Activated naive CD4-positive, alpha-beta T cell treated with anti-CD3 and anti-CD28 coated beads for 36 hours (primary cell): ENCODE results near the gene FHOD1. TPM values are rescaled to one million over a fixed set of nuclear protein-coding genes. Genes with fewer than 3 reads are reported as not detected.

Experiments used
- CTCF ChIA-PET: fragments of 350-600 bp; sonication (Branson Sonifier 250); formaldehyde crosslinking; loops from one replicate; lab custom pipeline; 2021; ENCODE audit warnings: antibody characterized with exemption; lab: Charles Lee
- DNase-seq: peaks from one replicate; pipeline ENCODE4 v3.0.0-alpha.2; 2020
- H3K27ac Mint-ChIP-seq: one replicate; pipeline ENCODE4 v1.8.0; 2021; ENCODE audit warnings: mild to moderate bottlenecking, mixed read lengths
- H3K27me3 Mint-ChIP-seq: one replicate; pipeline ENCODE4 v1.8.0; 2021; ENCODE audit warnings: low read depth, mixed read lengths
- H3K36me3 Mint-ChIP-seq: one replicate; pipeline ENCODE4 v1.8.0; 2021; ENCODE audit warnings: low read depth, mixed read lengths
- H3K4me1 Mint-ChIP-seq: one replicate; pipeline ENCODE4 v1.8.0; 2021; ENCODE audit warnings: low read depth, mixed read lengths
- H3K4me3 Mint-ChIP-seq: one replicate; pipeline ENCODE4 v1.8.0; 2021; ENCODE audit warnings: mild to moderate bottlenecking, moderate library complexity, mixed read lengths
- H3K9me3 Mint-ChIP-seq: one replicate; pipeline ENCODE4 v1.8.0; 2021; ENCODE audit warnings: mixed read lengths
- intact Hi-C: fragments of 100-400 bp; cut with micrococcal nuclease; formaldehyde crosslinking; loops from one replicate; pipeline ENCODE4 v1.15.1; 2023
- total RNA-seq, 2 experiments: library from RNA; stranded (reverse); gene quantifications; one replicate each; pipeline ENCODE4 v1.2.3, GENCODE V29; 2021

Gene FHOD1
- total RNA-seq, 2 experiments from 2014 or later = 70.7 to 73.7 TPM

- Mint-ChIP-seq H3K27ac (no peak overlapping the region), H3K36me3 (peaks cover 3% of the 10 kb centered on the region), H3K27me3 (no peaks in the 10 kb centered on the region), H3K9me3 (no peaks in the 10 kb centered on the region), H3K4me1 (no peaks in the 10 kb centered on the region), H3K4me3 (no peak overlapping the region)
- DNase-seq = no peak
- intact Hi-C loops = no loop called here
- CTCF ChIA-PET = interaction anchor here (0.7 to 0.9 kb wide), 2 partner anchors 76 to 128 kb away, joined by 3 read pairs; no protein-coding TSS in a partner anchor
These were observed 23.7 kb upstream of the FHOD1 start for GRCh38 chr16:67270931-67271338.

- no peaks in the 10 kb centered on the region for H3K4me1 Mint-ChIP-seq
- DNase-seq = no peak
- H3K27ac Mint-ChIP-seq = no peak overlapping the region
- peaks cover 1% of the 10 kb centered on the region for H3K27me3 Mint-ChIP-seq
- peaks cover 2% of the 10 kb centered on the region for H3K36me3 Mint-ChIP-seq
- H3K4me3 Mint-ChIP-seq = no peak overlapping the region
- CTCF ChIA-PET = interaction anchor here (1.3 to 1.4 kb wide), 2 partner anchors 21 to 130 kb away, joined by 3 to 5 read pairs; partner anchors contain the start of gene SLC9A5
- intact Hi-C loops = no loop called here
- H3K9me3 Mint-ChIP-seq = no peaks in the 10 kb centered on the region
These were observed 22.5 kb upstream of the FHOD1 start for GRCh38 chr16:67269766-67270165.

- Mint-ChIP-seq H3K9me3 (no peaks in the 10 kb centered on the region), H3K4me3 (no peak overlapping the region), H3K27me3 (peaks cover 5% of the 10 kb centered on the region), H3K36me3 (no peaks in the 10 kb centered on the region), H3K4me1 (no peaks in the 10 kb centered on the region), H3K27ac (no peak overlapping the region)
- DNase-seq = no peak
- intact Hi-C loops = no loop called here
- CTCF ChIA-PET = interaction anchor here (0.6 to 1.2 kb wide), 3 partner anchors 10 to 145 kb away, joined by 3 read pairs; no protein-coding TSS in a partner anchor
These were observed 20.9 kb upstream of the FHOD1 start for GRCh38 chr16:67268136-67268579.

- Mint-ChIP-seq H3K27me3 (peaks cover 16% of the 10 kb centered on the region), H3K4me1 (no peaks in the 10 kb centered on the region), H3K9me3 (no peaks in the 10 kb centered on the region), H3K27ac (no peak overlapping the region), H3K36me3 (no peaks in the 10 kb centered on the region), H3K4me3 (no peak overlapping the region)
- DNase-seq = no peak
- CTCF ChIA-PET = interaction anchor here (1.0 to 2.0 kb wide), 5 partner anchors 14 to 134 kb away, joined by 3 to 4 read pairs (median 4); partner anchors contain the start of gene SLC9A5
- intact Hi-C loops = no loop called here
These were observed 18.6 kb upstream of the FHOD1 start for GRCh38 chr16:67265834-67266233.

GRCh38 chr16:67264866-67265265, 17.6 kb upstream of the FHOD1 start:
- no peak overlapping the region for H3K27ac Mint-ChIP-seq
- H3K36me3 Mint-ChIP-seq = no peaks in the 10 kb centered on the region
- H3K27me3 Mint-ChIP-seq = peaks cover 19% of the 10 kb centered on the region
- no peaks in the 10 kb centered on the region for H3K9me3 Mint-ChIP-seq
- H3K4me3 Mint-ChIP-seq = no peak overlapping the region
- H3K4me1 Mint-ChIP-seq = no peaks in the 10 kb centered on the region
- intact Hi-C loops = no loop called here
- no peak for DNase-seq
- CTCF ChIA-PET = interaction anchor here (0.8 to 1.3 kb wide), 2 partner anchors 74 to 135 kb away, joined by 4 read pairs; no protein-coding TSS in a partner anchor

- H3K4me1 Mint-ChIP-seq = no peaks in the 10 kb centered on the region
- H3K27ac Mint-ChIP-seq = no peak overlapping the region
- peaks cover 23% of the 10 kb centered on the region for H3K27me3 Mint-ChIP-seq
- peaks cover 3% of the 10 kb centered on the region for H3K36me3 Mint-ChIP-seq
- no peak overlapping the region for H3K4me3 Mint-ChIP-seq
- no peaks in the 10 kb centered on the region for H3K9me3 Mint-ChIP-seq
- CTCF ChIA-PET = interaction anchor here (0.7 to 1.2 kb wide), 4 partner anchors 14 to 182 kb away, joined by 3 to 6 read pairs (median 4); partner anchors contain the start of gene SLC9A5
- DNase-seq = no peak
- intact Hi-C loops = no loop called here
These were observed 17.0 kb upstream of the FHOD1 start for GRCh38 chr16:67264277-67264676.

- Mint-ChIP-seq H3K4me1 (no peaks in the 10 kb centered on the region), H3K27me3 (peaks cover 23% of the 10 kb centered on the region), H3K36me3 (peaks cover 3% of the 10 kb centered on the region), H3K4me3 (no peak overlapping the region), H3K9me3 (no peaks in the 10 kb centered on the region), H3K27ac (no peak overlapping the region)
- CTCF ChIA-PET = interaction anchor here (1.0 to 1.2 kb wide), 3 partner anchors 14 to 183 kb away, joined by 3 to 6 read pairs (median 3); partner anchors contain the start of gene SLC9A5
- no peak for DNase-seq
- intact Hi-C loops = no loop called here
These were observed 15.9 kb upstream of the FHOD1 start for GRCh38 chr16:67263201-67263600.

- H3K27me3 Mint-ChIP-seq = peaks cover 26% of the 10 kb centered on the region
- no peak overlapping the region for H3K27ac Mint-ChIP-seq
- peaks cover 7% of the 10 kb centered on the region for H3K36me3 Mint-ChIP-seq
- no peaks in the 10 kb centered on the region for H3K9me3 Mint-ChIP-seq
- peak; percentile 51 for DNase-seq
- CTCF ChIA-PET = interaction anchor here (0.6 to 1.9 kb wide), 28 partner anchors 11 to 206 kb away, joined by 3 to 13 read pairs (median 3); partner anchors contain the start of genes KCTD19, LRRC36, SLC9A5 and ZDHHC1
- H3K4me3 Mint-ChIP-seq = no peak overlapping the region
- H3K4me1 Mint-ChIP-seq = no peaks in the 10 kb centered on the region
- intact Hi-C loops = loop anchor here (1.0 kb wide), 2 partner anchors 18 to 139 kb away; no protein-coding TSS in a partner anchor
These were observed 13.3 kb upstream of the FHOD1 start for GRCh38 chr16:67260426-67261063.

GRCh38 chr16:67259705-67260104, 12.4 kb upstream of the FHOD1 start:
- intact Hi-C loops = loop anchor here (1.0 kb wide), 2 partner anchors 19 to 140 kb away; no protein-coding TSS in a partner anchor
- no peak for DNase-seq
- H3K4me1 Mint-ChIP-seq = no peaks in the 10 kb centered on the region
- H3K36me3 Mint-ChIP-seq = peaks cover 7% of the 10 kb centered on the region
- H3K27ac Mint-ChIP-seq = no peak overlapping the region
- H3K9me3 Mint-ChIP-seq = no peaks in the 10 kb centered on the region
- CTCF ChIA-PET = interaction anchor here (0.7 to 1.9 kb wide), 13 partner anchors 10 to 191 kb away, joined by 3 to 13 read pairs (median 4); partner anchors contain the start of gene ZDHHC1
- H3K4me3 Mint-ChIP-seq = no peak overlapping the region
- peaks cover 25% of the 10 kb centered on the region for H3K27me3 Mint-ChIP-seq

GRCh38 chr16:67258161-67258835, 11.0 kb upstream of the FHOD1 start:
- Mint-ChIP-seq H3K4me1 (no peaks in the 10 kb centered on the region), H3K36me3 (peaks cover 7% of the 10 kb centered on the region), H3K9me3 (no peaks in the 10 kb centered on the region), H3K4me3 (no peak overlapping the region), H3K27me3 (peaks cover 21% of the 10 kb centered on the region), H3K27ac (no peak overlapping the region)
- CTCF ChIA-PET = interaction anchor here (1.3 kb wide), 1 partner anchor 87 kb away, joined by 3 read pairs; no protein-coding TSS in a partner anchor
- intact Hi-C loops = no loop called here
- DNase-seq = no peak

- CTCF ChIA-PET = interaction anchor here (0.6 to 1.3 kb wide), 2 partner anchors 87 to 113 kb away, joined by 3 to 4 read pairs; no protein-coding TSS in a partner anchor
- H3K27me3 Mint-ChIP-seq = peaks cover 21% of the 10 kb centered on the region
- no peaks in the 10 kb centered on the region for H3K9me3 Mint-ChIP-seq
- H3K27ac Mint-ChIP-seq = no peak overlapping the region
- no peak overlapping the region for H3K4me3 Mint-ChIP-seq
- DNase-seq = no peak
- intact Hi-C loops = no loop called here
- H3K36me3 Mint-ChIP-seq = peaks cover 7% of the 10 kb centered on the region
- no peaks in the 10 kb centered on the region for H3K4me1 Mint-ChIP-seq
These were observed 10.3 kb upstream of the FHOD1 start for GRCh38 chr16:67257486-67258160.
